AG04449 (cell line): Measurements from ENCODE around the gene MAPK8.

Experiments used
- CTCF ChIA-PET: fragments of 350-600 bp; formaldehyde crosslinking; extraction: SDS; loops from one replicate; lab custom pipeline; 2021; ENCODE audit warnings: antibody characterized with exemption; lab: Yijun Ruan, JAX
- POLR2A ChIA-PET: fragments of 400-600, 350-600 bp; formaldehyde crosslinking; extraction: SDS; loops from one replicate; lab custom pipeline; 2020; ENCODE audit warnings: antibody characterized with exemption, inconsistent platforms; lab: Yijun Ruan, JAX
- DNase-seq: peaks from one replicate; pipeline ENCODE4 v3.0.0-alpha.2; 2010; ENCODE audit warnings: low read depth, low spot score
- H3K4me3 ChIP-seq: 2 replicates; pipeline ENCODE4 v1.5.1; 2011; ENCODE audit warnings: low read depth, mild to moderate bottlenecking, control low read depth, low read length
- TF ChIP-seq, protein P1 (sequence below): IDR thresholded peaks from one replicate; pipeline ENCODE4 v1.5.1; 2011; ENCODE audit warnings: mild to moderate bottlenecking, moderate library complexity, low read length, control low read depth, inconsistent platforms; ENCODE audit not compliant: insufficient read depth; ENCODE audit errors: missing control alignments

The MAPK8 gene

DNA sequence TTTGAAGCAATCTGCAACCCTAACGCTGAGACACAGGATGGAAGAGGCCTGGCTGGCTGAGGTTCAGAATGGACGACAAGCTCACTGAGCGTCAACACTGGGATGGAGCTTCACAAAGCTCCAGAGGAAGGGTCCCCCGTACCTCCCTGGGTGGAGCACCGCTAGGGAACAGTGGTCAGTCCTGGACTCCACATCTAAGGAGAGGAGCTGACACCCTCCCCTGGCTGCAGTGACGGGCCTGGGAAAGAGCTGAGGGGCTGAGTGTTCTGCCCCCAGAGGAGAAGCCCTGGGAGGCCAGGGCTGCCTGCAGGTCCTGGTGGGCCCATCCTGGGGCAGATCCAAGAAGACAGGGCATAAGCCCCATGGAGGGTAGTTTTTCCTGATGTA, 152.2 kb downstream of the MAPK8 start:
- CTCF ChIA-PET = interaction anchor here (1.0 to 1.1 kb wide), 2 partner anchors 9 to 197 kb away, joined by 3 to 4 read pairs; no protein-coding TSS in a partner anchor
- TF ChIP-seq, protein P1, sequence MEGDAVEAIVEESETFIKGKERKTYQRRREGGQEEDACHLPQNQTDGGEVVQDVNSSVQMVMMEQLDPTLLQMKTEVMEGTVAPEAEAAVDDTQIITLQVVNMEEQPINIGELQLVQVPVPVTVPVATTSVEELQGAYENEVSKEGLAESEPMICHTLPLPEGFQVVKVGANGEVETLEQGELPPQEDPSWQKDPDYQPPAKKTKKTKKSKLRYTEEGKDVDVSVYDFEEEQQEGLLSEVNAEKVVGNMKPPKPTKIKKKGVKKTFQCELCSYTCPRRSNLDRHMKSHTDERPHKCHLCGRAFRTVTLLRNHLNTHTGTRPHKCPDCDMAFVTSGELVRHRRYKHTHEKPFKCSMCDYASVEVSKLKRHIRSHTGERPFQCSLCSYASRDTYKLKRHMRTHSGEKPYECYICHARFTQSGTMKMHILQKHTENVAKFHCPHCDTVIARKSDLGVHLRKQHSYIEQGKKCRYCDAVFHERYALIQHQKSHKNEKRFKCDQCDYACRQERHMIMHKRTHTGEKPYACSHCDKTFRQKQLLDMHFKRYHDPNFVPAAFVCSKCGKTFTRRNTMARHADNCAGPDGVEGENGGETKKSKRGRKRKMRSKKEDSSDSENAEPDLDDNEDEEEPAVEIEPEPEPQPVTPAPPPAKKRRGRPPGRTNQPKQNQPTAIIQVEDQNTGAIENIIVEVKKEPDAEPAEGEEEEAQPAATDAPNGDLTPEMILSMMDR = no peak
- H3K4me3 ChIP-seq = no peak overlapping the region
- DNase-seq = no peak
- POLR2A ChIA-PET = no interaction called here

DNA sequence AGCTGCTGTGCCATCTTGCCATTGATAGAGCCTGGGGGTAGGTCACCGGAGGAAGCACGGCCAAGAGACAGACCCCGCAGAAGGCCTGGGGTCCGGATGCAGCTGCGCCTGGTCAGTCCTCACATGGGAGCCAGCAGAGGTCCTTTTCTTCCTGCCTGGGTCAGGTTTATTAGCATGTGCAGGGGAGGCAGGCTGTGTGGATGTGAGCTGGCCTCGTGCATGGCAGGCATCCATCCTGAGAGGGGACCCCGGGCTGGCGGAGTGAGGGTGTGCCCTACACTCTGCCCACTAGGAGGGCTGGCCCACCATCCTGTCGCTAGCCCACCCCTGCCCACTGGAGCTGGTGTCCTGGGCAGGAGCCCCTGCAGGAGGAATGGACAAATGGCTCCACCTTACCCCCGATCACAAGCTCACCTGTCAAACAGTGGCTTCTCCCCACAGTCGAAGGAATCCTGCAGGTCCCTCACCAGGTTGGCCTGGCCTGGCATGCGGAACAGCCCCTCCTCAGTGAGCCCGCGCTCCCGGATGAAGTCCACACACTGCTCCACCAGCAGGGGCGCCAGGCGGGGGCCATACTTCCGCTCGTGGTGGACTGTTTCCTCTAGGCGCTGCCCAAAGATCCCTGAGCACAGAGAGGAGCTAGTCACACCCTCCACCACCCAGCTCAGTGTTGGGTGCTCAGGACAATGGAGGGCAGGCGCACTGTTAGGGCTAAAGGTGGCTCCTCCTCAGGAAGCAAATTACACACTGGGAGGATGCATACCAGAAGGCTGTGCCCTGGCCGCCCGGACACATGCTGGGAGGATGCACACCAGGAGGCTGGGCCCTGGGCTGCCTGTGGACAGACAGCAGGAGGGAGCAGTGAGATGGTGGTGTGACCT, 153.0 kb downstream of the MAPK8 start:
- CTCF ChIA-PET = interaction anchor here (1.0 kb wide), 1 partner anchor 10 kb away, joined by 3 read pairs; no protein-coding TSS in a partner anchor
- POLR2A ChIA-PET = no interaction called here
- no peak overlapping the region for H3K4me3 ChIP-seq
- TF ChIP-seq, protein P1 = no peak
- no peak for DNase-seq

DNA sequence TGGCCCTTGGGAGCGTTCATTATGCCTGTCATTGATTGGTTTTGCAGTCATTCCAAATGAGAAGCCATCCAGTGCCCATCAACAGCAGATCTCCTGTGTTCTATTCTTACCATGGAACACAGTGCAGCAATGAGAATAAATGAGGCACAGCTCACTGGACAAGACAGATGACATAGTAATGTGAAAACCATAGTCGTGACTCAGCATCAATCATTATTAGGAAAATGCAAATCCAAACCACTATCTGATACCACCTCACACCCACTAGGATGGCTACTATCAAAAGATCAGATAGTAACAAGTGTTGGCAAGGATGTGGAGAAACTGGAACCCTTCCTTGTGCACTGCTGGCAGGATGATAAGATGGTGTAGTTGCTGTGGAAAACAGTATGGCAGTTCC, 153.7 kb downstream of the MAPK8 start:
- H3K4me3 ChIP-seq = no peak overlapping the region
- TF ChIP-seq, protein P1 = no peak
- ChIA-PET POLR2A (no interaction called here), CTCF (interaction anchor here (1.0 kb wide), 1 partner anchor 9 kb away, joined by 3 read pairs; no protein-coding TSS in a partner anchor)
- no peak for DNase-seq

DNA sequence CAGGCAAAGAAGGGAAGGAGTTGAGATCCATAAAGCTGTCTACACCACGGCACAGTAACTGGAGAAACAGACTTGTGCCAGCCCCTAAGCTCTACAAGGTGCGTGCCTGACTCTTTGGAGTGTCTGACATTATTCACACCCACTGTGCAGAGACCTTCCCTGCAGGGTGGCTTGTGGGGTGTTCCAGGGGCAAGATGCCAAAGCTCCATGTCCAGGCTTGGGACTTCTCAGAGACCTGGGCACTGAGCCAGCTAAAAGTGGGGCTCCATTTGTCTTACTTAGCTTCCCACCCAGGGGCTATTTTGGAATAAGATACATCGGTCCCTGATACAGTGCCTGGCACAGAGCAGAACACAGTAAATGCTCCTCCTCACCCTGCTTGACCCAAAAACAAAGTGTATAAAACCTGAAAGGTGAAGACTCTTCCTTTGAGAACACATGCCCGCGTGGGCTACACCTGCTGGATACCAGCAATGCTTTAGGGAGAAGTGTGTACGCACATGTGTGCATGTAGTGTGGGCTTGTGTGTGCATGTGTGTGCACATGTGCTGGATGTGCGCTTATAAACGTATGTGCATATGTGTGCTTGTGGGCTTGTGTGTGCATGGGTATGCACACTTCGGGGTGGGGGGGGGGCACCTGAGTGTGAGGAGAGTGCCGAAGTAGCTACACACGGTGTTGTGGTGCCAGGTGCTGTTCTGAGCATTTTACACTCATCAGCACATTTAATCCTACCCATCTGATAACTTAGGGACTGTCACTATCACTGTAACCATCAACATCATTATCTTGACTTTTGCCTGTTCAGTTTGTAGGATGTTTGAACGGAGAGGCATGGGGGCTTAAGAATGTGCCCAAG, 155.4 kb downstream of the MAPK8 start:
- no peak overlapping the region for H3K4me3 ChIP-seq
- no peak for DNase-seq
- ChIA-PET CTCF (interaction anchor here (0.5 to 1.3 kb wide), 2 partner anchors 194 to 195 kb away, joined by 3 to 6 read pairs; no protein-coding TSS in a partner anchor), POLR2A (no interaction called here)
- TF ChIP-seq, protein P1 = no peak

DNA sequence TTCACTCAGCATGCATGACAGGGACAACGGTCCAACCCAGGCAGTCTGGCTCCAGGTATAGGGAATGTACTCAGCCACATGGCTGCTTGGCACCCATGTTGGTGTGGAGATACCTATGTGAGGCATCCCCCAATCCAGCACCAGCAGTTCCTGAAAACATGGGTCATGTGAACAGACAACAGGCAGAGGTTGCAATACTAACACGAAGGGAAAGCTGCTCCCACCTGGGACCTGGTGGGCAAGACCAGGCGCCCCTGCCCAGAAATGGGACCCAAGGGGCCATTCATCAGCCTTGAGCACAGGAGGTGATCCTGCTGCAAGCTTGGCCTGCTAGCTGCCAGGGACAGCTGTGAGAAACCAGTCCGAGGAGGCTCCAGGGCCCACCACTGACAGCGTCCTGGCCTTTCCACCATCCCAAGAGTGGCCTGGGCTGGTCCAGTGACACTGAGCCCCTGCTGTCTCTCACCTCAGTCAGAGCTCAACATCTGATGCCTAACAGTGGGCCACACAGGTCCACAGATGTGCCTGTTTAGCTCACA, 156.1 kb downstream of the MAPK8 start:
- CTCF ChIA-PET = interaction anchor here (1.3 kb wide), 1 partner anchor 194 kb away, joined by 6 read pairs; no protein-coding TSS in a partner anchor

More for the DNA sequence above, 156.1 kb downstream of the MAPK8 start:
- no peak overlapping the region for H3K4me3 ChIP-seq
- POLR2A ChIA-PET = no interaction called here
- TF ChIP-seq, protein P1 = no peak
- no peak for DNase-seq
